GM21786 (cell line): ENCODE results near the gene TBX1.
"Not testable (repeated sequence)": the region's sequence is repeated elsewhere in the genome, so short reads cannot be mapped to it uniquely, and the experiment has no call there.

Experiments
- ATAC-seq: cut with Tn5 transposase; IDR thresholded peaks from one replicate; pipeline ENCODE4 v1.9.1; 2021; ENCODE audit not compliant: unreplicated experiment

TBX1 gene

DNA sequence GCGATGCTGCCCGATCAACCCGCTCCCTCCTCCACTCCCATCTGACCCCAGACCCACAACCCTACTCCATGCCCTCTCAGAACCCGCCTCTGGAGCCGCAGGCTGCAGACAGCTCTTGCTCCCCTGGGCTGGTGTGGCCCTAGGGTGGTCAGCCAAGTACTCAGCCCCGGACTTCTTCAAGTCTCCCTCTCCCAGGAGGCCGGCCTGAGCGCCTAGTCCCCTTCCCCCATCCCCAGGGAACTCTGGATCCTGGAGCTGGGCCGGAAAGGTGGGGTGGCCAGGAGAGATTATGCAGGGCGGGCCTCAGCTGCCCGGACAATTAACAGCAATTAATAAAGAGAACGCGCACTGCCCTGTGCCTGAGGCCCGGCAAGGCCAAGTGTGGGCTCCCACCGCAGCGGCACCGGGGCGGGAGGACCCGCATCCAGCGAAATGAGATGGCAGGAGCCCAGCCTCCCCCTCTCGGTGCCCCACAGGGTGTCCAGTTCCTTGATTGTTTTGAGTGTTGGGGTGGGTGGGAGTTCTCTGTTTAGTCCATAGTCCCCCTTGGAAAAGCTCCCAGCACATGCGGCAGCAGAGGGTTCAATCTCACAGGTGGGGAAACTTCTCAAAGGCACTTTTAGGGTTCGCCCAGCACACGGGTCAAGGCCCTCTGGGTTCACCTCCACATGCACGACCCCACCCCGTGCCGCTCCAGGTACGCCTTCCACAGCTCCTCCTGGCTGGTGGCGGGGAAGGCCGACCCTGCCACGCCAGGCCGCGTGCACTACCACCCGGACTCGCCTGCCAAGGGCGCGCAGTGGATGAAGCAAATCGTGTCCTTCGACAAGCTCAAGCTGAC is 3.1 kb downstream of the TBX1 start:
- no peak for ATAC-seq

- ATAC-seq, result no peak
Measured at GRCh38 chr22:19764299-19764593, 3.7 kb downstream of the TBX1 start.

GRCh38 chr22:19764636-19765476 is 4.3 kb downstream of the TBX1 start:
- ATAC-seq, result no peak

DNA sequence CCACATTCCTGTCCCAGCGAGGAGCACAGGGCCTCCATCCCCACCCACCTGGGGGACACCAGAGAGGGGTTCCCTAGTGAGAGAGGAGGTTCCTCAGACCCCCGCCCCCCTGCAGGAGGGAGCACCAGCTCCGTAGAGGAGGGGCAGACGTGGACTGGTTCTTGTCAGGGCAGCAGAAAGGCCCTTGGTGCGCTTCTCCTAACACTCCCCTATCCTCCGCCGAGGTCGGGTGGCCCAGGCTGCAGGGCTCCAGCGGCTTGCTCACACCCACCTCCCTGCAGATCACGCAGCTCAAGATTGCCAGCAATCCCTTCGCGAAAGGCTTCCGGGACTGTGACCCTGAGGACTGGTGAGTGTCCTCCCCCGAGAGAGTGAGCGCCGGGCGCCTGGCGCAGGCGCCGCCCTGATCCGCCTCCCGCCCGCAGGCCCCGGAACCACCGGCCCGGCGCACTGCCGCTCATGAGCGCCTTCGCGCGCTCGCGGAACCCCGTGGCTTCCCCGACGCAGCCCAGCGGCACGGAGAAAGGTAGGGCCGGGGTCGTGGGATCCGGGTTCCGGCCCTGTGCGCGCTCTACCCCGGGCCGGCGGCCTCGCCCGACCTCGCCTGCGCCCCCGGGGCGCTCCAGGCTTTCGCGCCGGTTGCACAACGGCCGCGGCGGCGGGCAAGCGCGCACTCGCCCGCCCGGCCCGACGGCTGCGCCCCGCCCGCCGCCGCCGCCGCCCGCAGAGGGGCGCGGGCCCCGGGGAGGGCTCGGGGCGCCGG is 5.1 kb downstream of the TBX1 start:
- ATAC-seq, result no peak

- no peak for ATAC-seq
Measured at GRCh38 chr22:19766240-19766510, 5.6 kb downstream of the TBX1 start.

GRCh38 chr22:19766511-19767426 is 6.2 kb downstream of the TBX1 start:
- no peak for ATAC-seq

DNA sequence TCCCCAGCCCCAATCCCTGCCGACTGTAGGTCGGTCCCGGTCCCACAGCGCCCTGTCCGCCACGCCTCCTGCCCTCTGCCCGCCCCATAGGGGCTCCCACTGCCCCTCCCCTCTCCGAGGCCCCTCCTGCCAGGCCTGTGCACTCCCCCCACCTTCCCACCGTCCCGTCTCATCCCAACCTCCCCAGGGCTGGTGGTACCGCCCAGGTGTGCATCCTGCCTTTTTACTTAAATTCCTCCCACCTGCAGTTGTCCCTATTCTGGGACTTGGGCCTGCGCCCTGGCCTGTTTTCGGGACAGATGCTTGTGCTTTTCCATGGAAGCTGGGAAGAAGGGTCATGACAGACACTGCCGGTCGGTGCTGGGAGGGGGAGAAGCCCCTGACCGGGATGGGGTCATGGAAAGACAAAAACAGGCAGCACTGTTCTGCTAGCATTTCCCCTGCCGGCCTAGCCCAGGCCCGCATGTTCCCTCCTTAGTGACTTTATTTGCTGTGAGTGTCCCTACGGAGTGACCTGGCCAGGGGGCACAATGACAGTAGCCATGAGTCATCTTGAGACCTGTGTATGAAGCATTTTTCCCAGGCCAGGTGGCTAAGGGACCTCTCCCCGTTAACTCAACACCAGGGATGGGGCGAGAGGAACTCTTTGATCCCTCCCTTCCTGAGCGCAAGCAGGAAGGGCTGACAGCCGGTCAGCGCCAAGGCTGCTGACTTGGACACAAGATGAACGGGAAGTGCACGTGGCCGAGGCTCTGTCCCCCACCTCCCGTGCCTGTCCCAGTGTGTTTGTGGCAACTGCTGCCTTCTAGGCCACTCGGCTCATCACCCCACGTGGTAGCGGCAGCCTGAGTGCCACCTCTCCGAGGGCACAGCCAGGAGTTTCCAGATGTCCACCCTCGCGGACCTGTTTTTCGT is 7.1 kb downstream of the TBX1 start:
- ATAC-seq, result no peak

DNA sequence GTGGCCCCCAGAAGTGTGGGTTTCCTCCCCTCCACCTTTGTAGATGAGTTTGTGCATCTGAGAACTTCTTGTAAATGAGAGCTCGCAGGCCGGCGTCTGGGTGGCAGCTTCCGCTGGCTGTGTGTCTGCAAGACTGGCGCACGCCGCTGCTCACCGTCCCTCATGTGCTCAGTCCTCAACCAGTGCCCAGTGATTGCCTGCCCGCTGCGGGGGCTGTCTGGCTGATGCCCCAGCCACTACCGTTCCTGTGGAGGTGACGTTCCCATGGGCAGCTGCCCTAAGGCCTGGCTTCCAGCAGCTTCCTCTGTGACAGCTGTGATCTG is 8.8 kb downstream of the TBX1 start:
- no peak for ATAC-seq

GRCh38 chr22:19770349-19771220 is 10.0 kb downstream of the TBX1 start:
- ATAC-seq, result no peak

DNA sequence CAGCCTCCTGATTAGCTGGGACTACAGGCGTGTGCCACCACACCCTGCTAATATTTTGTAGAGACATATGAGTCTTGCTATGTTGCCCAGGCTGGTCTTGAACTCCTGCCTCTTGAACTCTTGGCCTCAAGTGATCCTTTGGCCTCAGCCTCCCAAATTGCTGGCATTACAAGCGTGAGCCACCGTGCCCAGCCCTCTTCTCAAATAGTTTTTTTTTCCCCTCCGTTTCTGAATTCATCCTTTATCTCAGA is 11.8 kb downstream of the TBX1 start:
- no peak for ATAC-seq

DNA sequence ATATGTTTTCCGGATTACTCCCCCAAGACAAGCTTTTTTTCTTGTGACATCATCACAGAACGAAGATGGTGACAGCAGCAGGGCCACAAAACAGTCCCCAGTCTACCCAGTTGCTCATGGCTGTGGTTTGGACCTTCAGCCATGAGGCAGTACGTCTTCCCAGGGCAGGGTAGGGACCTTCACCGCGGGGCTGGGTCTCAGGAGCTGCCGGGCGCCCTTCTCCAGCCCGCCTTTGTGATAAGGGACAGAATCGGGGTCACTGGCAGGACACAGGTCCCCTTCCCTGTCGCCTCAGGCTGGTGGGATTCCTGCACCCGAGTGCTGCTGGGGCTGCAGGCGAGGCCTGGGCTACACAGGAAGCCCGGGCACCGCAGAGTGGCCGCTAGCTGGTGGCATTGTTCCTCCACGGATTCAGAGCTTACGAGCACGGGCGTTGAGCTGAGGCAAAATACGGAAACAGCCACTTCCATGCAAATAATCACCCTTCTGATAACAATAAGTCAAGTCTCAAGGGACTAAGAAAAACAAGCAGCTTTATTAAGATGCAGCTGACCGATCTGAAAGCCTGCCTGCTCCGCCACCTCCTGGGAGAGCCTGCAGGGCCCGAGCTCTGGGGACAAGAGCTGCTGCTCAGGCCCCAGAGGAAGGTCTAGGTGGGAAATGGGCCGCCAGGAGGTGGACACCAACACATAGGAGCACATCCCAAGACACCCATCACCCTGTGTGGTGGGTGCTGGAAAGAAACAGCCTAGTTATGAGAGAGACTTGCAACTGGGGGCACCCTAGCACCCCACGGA is 12.3 kb downstream of the TBX1 start:
- peak; percentile 81 for ATAC-seq

DNA sequence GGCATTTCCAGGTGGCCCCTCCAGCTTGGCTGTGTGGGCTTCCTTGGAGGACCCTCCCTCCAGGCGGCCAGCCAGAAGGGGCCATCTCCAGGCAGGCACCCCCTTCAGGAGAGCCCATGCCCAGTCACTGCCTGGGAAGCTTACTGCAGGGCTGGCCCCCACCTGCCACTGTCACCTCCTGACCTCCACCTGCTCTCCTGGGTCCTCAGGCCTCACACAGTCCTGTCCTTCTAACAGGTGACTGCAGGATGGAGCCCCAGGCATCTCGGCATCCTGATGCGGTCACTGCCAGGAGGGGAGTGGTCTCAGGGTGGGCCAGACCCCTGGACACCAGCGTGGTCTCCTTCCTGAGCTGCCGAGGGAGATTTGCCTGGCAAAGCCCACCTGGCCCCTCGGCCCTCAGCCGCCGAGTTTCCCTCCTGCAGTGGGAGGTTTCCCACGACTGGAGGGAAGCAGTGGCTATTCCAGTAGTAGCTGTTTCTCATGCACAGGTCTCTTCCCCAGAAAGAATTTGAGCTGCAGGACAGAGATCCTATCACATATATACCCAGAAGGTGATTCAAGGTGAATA is 13.0 kb downstream of the TBX1 start:
- no peak for ATAC-seq

- no peak for ATAC-seq
Measured at GRCh38 chr22:19774628-19775027, 14.1 kb downstream of the TBX1 start.

DNA sequence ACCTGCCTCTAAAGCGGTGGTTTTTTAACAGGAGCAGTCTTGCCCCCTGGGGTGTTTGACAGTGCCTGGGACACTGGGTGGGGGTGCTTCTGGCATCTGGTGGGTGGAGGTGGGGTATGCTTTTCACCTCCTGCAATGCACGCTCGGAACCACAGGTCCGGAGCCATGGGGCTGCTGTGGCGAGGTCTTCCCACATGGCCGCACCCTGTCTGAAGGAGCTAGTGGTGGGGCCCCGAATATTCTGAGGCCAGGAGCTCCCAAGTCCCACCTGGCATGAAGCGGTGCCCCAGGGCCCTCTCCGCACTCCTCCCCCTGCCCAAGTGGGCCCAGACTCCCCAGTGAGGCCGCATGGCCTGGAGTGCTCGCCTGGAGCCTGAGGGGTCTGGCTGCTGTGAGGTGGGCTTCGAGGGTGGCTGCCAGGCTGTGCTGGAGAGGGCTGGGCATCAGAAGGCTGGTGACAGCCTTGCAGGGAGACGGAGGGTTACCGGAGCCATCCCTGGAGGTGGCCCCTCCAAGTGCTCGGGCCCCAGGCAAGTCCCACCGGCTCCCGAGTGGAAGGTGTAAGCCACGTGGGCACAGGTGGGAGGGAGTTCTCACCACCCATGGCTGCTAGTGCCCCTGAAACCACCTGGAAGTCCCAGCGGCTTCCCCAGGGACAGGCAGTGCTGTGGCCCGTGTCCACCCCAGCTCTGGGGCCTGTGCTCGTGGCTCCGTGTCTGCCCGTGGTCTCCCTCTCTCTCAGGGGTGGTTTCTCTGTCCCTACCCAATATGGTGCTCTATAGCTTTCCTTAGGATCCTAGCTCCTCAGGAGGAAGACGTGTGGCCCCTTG is 15.1 kb downstream of the TBX1 start:
- no peak for ATAC-seq

- no peak for ATAC-seq
Measured at GRCh38 chr22:19776433-19777031, 16.0 kb downstream of the TBX1 start.

DNA sequence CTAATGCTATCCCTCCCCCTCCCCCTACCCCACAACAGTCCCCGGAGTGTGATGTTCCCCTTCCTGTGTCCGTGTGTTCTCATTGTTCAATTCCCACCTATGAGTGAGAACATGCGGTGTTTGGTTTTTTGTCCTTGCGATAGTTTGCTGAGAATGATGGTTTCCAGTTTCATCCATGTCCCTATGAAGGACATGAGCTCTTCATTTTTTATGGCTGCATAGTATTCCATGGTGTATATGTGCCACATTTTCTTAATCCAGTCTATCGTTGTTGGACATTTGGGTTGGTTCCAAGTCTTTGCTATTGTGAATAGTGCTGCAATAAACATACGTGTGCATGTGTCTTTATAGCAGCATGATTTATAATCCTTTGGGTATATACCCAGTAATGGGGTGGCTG is 16.6 kb downstream of the TBX1 start:
- ATAC-seq, result not testable (repeated sequence)

DNA sequence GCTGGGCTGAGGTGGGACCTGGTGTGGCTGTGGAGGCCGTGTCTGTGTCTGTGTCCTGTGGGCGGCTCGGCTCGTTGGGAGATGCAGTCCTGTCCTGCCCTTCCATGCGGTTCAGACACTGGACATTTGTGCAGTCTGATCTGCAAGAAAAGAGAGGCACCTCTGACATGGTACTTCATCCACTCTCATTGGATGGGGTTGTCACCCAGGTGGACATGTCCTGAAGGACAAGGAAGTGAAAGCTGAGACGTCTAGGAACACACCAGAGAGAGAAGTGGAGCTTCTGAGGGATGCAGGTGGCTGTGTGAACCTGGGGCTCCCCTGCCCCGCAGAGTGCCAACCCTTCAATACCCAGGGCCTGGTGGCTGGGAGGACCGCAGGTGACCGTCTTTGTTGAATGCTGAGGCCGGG is 18.4 kb downstream of the TBX1 start:
- no peak for ATAC-seq
